HCT116 (cell line): ENCODE results near the gene SH3GL1. TPM values are rescaled to one million over a fixed set of nuclear protein-coding genes. Genes with fewer than 3 reads are reported as not detected.

ENCODE experiments used
- ATAC-seq: fragments of 200-7000 bp; cut with Tn5 transposase; 2 replicates; pipeline ENCODE4 v1.9.1; 2020; ENCODE audit warnings: mild to moderate bottlenecking, moderate library complexity
- BruUV-seq: library from RNA; stranded (reverse); fragments of 400-500 nt; replicated peaks from 2 replicates; lab custom pipeline; 2021; lab: Mats Ljungman, UMichigan
- CTCF ChIA-PET: fragments of 300-600 bp; sonication (Branson Sonifier 250); formaldehyde crosslinking; loops from one replicate; lab custom pipeline; 2021; ENCODE audit warnings: antibody characterized with exemption; lab: Charles Lee
- POLR2A ChIA-PET: fragments of 300-600, 350-600 bp; sonication (Branson Sonifier 250); formaldehyde crosslinking; loops from one replicate; lab custom pipeline; 2021; ENCODE audit warnings: antibody characterized with exemption; lab: Charles Lee
- RAD21 ChIA-PET, 2 experiments: fragments of 300-600 bp; sonication (Branson Sonifier 250); formaldehyde crosslinking; loops; one replicate each; lab custom pipeline; 2023; ENCODE audit warnings: low total read pairs in 2 of 2; ENCODE audit not compliant: uncharacterized antibody in 2 of 2, unreplicated experiment in 2 of 2, low non-redundant PET in 1 of 2; lab: Charles Lee
- DNase-seq: peaks from one replicate; pipeline ENCODE4 v3.0.0-alpha.2; 2010; ENCODE audit warnings: low read depth, low spot score
- H2AFZ ChIP-seq: fragments of 200-600 bp; shearing (Covaris generic), sonication (generic); 2 replicates; pipeline ENCODE4 v1.6.1; 2017; ENCODE audit warnings: low read depth, mixed run types, mixed read lengths, antibody characterized with exemption, low read length; ENCODE audit not compliant: poor library complexity, severe bottlenecking
- H3K27ac ChIP-seq: 2 replicates; pipeline ENCODE4 v1.5.1; 2012; ENCODE audit warnings: low read depth, low read length
- H3K27me3 ChIP-seq: fragments of 200-600 bp; sonication (generic); 2 replicates; pipeline ENCODE4 v1.6.1; 2016; ENCODE audit warnings: mixed run types, low read length, mixed read lengths; ENCODE audit not compliant: insufficient read depth
- H3K36me3 ChIP-seq, 2 experiments: fragments of 200-500 bp in 1 of 2; fragments of 200-600 bp in 1 of 2; sonication (Bioruptor generic) in 1 of 2; sonication (generic) in 1 of 2; 2 replicates each; pipeline versions ENCODE4 v1.5.1 to v1.6.1; 2014 to 2016; ENCODE audit warnings: low read length in 2 of 2, inconsistent platforms in 1 of 2, mixed read lengths in 1 of 2, mixed run types in 1 of 2; ENCODE audit not compliant: insufficient read depth in 2 of 2, control insufficient read depth in 1 of 2
- H3K4me1 ChIP-seq, 2 experiments: fragments of 200-600 bp in 1 of 2; sonication (generic) in 1 of 2; 2 replicates each; pipeline versions ENCODE4 v1.5.1 to v1.6.1; 2012 to 2017; ENCODE audit warnings: low read length in 2 of 2, inconsistent platforms in 1 of 2, mild to moderate bottlenecking in 1 of 2, mixed read lengths in 1 of 2, mixed run types in 1 of 2, moderate library complexity in 1 of 2; ENCODE audit not compliant: insufficient read depth in 2 of 2, control insufficient read depth in 1 of 2
- H3K4me2 ChIP-seq: fragments of 200-600 bp; sonication (generic); 2 replicates; pipeline ENCODE4 v1.6.1; 2017; ENCODE audit warnings: mixed run types, low read length, mixed read lengths
- H3K4me3 ChIP-seq, 2 experiments: fragments of 200-600 bp in 1 of 2; sonication (generic) in 1 of 2; replicated peaks in 1 of 2; 2 replicates each; pipeline ENCODE4 v1.5.1; 2011 to 2016; ENCODE audit warnings: low read length in 2 of 2, control low read depth in 1 of 2, low read depth in 1 of 2, mild to moderate bottlenecking in 1 of 2, mixed read lengths in 1 of 2, mixed run types in 1 of 2
- H3K79me2 ChIP-seq: fragments of 200-600 bp; sonication (generic); 2 replicates; pipeline ENCODE4 v1.6.1; 2017; ENCODE audit warnings: mild to moderate bottlenecking, mixed run types, low read length, moderate library complexity, mixed read lengths; ENCODE audit not compliant: insufficient read depth
- H3K9ac ChIP-seq: fragments of 200-600 bp; sonication (generic); 2 replicates; pipeline ENCODE4 v1.6.1; 2016; ENCODE audit warnings: low read length, mixed read lengths
- H3K9me2 ChIP-seq: fragments of 200-600 bp; sonication (generic), shearing (Covaris generic); 2 replicates; pipeline ENCODE4 v1.6.1; 2017; ENCODE audit warnings: mixed run types, mild to moderate bottlenecking, moderate library complexity; ENCODE audit not compliant: insufficient read depth
- H3K9me3 ChIP-seq, 2 experiments: fragments of 200-500 bp in 1 of 2; fragments of 200-600 bp in 1 of 2; sonication (Bioruptor generic) in 1 of 2; sonication (generic) in 1 of 2; 2 replicates each; pipeline ENCODE4 v1.6.1; 2014 to 2017; ENCODE audit warnings: low read length in 2 of 2, mixed read lengths in 2 of 2, inconsistent platforms in 1 of 2, low read depth in 1 of 2, mild to moderate bottlenecking in 1 of 2, mixed run types in 1 of 2, moderate library complexity in 1 of 2; ENCODE audit not compliant: control insufficient read depth in 1 of 2, insufficient read depth in 1 of 2
- H4K20me1 ChIP-seq: fragments of 200-600 bp; sonication (generic), shearing (Covaris generic); 2 replicates; pipeline ENCODE4 v1.6.1; 2017; ENCODE audit warnings: mixed run types, mild to moderate bottlenecking, moderate library complexity; ENCODE audit not compliant: insufficient read depth
- CBX3 ChIP-seq: IDR thresholded peaks from 2 replicates; pipeline ENCODE4 v1.6.1; 2012; ENCODE audit warnings: low read depth
- CEBPB ChIP-seq: IDR thresholded peaks from 2 replicates; pipeline ENCODE4 v1.6.1; 2012; ENCODE audit warnings: low read depth
- CTCF ChIP-seq, 3 experiments: fragments of 200-600 bp in 1 of 3; sonication (generic) in 1 of 3; IDR thresholded peaks in 2 of 3; conservative IDR thresholded peaks in 1 of 3; 2 replicates each; pipeline ENCODE4 v1.5.1; 2012 to 2017; ENCODE audit warnings: low read depth in 2 of 3, low read length in 2 of 3, antibody characterized with exemption in 1 of 3, borderline replicate concordance in 1 of 3, control low read depth in 1 of 3, mild to moderate bottlenecking in 1 of 3, mixed read lengths in 1 of 3, mixed run types in 1 of 3, moderate library complexity in 1 of 3; ENCODE audit not compliant: insufficient read depth in 1 of 3
- EGR1 ChIP-seq: IDR thresholded peaks from 2 replicates; pipeline ENCODE4 v1.6.1; 2012; ENCODE audit warnings: low read depth
- ELF1 ChIP-seq: IDR thresholded peaks from 2 replicates; pipeline ENCODE4 v1.6.1; 2012; ENCODE audit warnings: low read depth, borderline replicate concordance
- EZH2phosphoT487 ChIP-seq: fragments of 200-600 bp; IDR thresholded peaks from 2 replicates; pipeline ENCODE4 v1.6.1; 2018; ENCODE audit warnings: antibody characterized with exemption, borderline replicate concordance
- FOSL1 ChIP-seq: IDR thresholded peaks from 2 replicates; pipeline ENCODE4 v1.6.1; 2012; ENCODE audit warnings: low read depth
- JUND ChIP-seq: IDR thresholded peaks from 2 replicates; pipeline ENCODE4 v1.6.1; 2012
- POLR2A ChIP-seq: IDR thresholded peaks from 2 replicates; pipeline ENCODE4 v1.7.0; 2011; ENCODE audit warnings: borderline replicate concordance; ENCODE audit not compliant: insufficient read depth, insufficient read length; ENCODE audit errors: extremely low read depth
- POLR2AphosphoS5 ChIP-seq: IDR thresholded peaks from 2 replicates; pipeline ENCODE4 v1.6.1; 2011; ENCODE audit warnings: mild to moderate bottlenecking, low read depth, low read length, moderate library complexity
- REST ChIP-seq: IDR thresholded peaks from 2 replicates; pipeline ENCODE4 v1.6.1; 2012; ENCODE audit warnings: low read depth
- SIN3A ChIP-seq: IDR thresholded peaks from 2 replicates; pipeline ENCODE4 v1.6.1; 2012; ENCODE audit warnings: low read depth
- SP1 ChIP-seq: IDR thresholded peaks from 2 replicates; pipeline ENCODE4 v1.6.1; 2012; ENCODE audit warnings: low read depth
- SRF ChIP-seq: IDR thresholded peaks from 2 replicates; pipeline ENCODE4 v1.6.1; 2012; ENCODE audit warnings: low read depth
- ZBTB33 ChIP-seq: IDR thresholded peaks from 2 replicates; pipeline ENCODE4 v1.6.1; 2011; ENCODE audit warnings: mild to moderate bottlenecking, low read length, moderate library complexity; ENCODE audit not compliant: insufficient replicate concordance; ENCODE audit errors: extremely low read depth
- ZFX ChIP-seq: fragments of 450-650 bp; IDR thresholded peaks from 2 replicates; pipeline ENCODE4 v1.6.1; 2017
- ZNF274 ChIP-seq: fragments of 200-500 bp; sonication (Bioruptor generic); IDR thresholded peaks from 2 replicates; pipeline ENCODE4 v1.6.1; 2014; ENCODE audit warnings: mild to moderate bottlenecking, low read depth, low read length, inconsistent platforms
- intact Hi-C: fragments of 100-400 bp; cut with micrococcal nuclease; formaldehyde crosslinking; loops from 2 replicates; pipeline ENCODE4 v1.10.0; 2022
- total RNA-seq: library from RNA; stranded (reverse); gene quantifications from one replicate; pipeline ENCODE4 v1.2.1, GENCODE V29; 2021; ENCODE audit not compliant: unreplicated experiment

The SH3GL1 gene
- total RNA-seq, 1 experiment from 2014 or later: 86.0 TPM

GRCh38 chr19:4446704-4447200 is 46.4 kb upstream of the SH3GL1 start:
- DNase-seq (no peak), ATAC-seq (no peak)
- Histone ChIP-seq H3K27me3 (no peaks in the 10 kb centered on the region), H3K9me3 (no peaks in the 10 kb centered on the region), H3K4me1 (no peaks in the 10 kb centered on the region), H3K36me3 (peaks cover 5 to 18% of the 10 kb centered on the region in 2 experiments), H3K9me2 (no peaks in the 10 kb centered on the region), H2AFZ (no peak overlapping the region), H3K9ac (no peak overlapping the region), H3K27ac (no peak overlapping the region), H4K20me1 (no peaks in the 10 kb centered on the region), H3K4me2 (no peak overlapping the region), H3K79me2 (no peaks in the 10 kb centered on the region), H3K4me3 (no peak overlapping the region)
- intact Hi-C loops: no loop called here
- CTCF ChIA-PET: no interaction called here
- RAD21 ChIA-PET: no interaction called here
- POLR2A ChIA-PET: no interaction called here
- BruUV-seq: no TSS peak
- TF ChIP-seq ZFX: no peak
- TF ChIP-seq POLR2AphosphoS5: no peak
- no peak for TF ChIP-seq ZNF274
- TF ChIP-seq ELF1: no peak
- no peak for TF ChIP-seq SP1
- no peak for TF ChIP-seq EZH2phosphoT487
- no peak for TF ChIP-seq REST
- no peak for TF ChIP-seq ZBTB33
- TF ChIP-seq FOSL1: no peak
- no peak for TF ChIP-seq POLR2A
- no peak for TF ChIP-seq SIN3A
- no peak for TF ChIP-seq EGR1
- TF ChIP-seq CBX3: no peak
- TF ChIP-seq SRF: no peak
- TF ChIP-seq CEBPB: no peak
- TF ChIP-seq CTCF (IDR thresholded peaks at IDR 0.05 in 2 of 3, conservative IDR thresholded peaks at IDR 0.05 in 1 of 3; ENCODE audit: borderline replicate concordance in 1 of 3, insufficient read depth in 1 of 3, low read depth in 2 of 3, low read length in 2 of 3): no peak
- no peak for TF ChIP-seq JUND
